Stimulated activated CD4-positive, alpha-beta T cell treated with anti-CD3 and anti-CD28 coated beads, Interleukin-1b, Interleukin-23, amount 100 ng/mL, for 24 hours (primary cell): ENCODE data around the gene TMEM50B.
"Not testable (repeated sequence)": the region's sequence is repeated elsewhere in the genome, so short reads cannot be mapped to it uniquely, and the experiment has no call there.

Source experiments
- DNase-seq, 4 experiments: peaks; one replicate each; pipeline ENCODE4 v3.0.0-alpha.2; 2020; ENCODE audit warnings: low read depth in 4 of 4, low spot score in 1 of 4

TMEM50B gene

DNA sequence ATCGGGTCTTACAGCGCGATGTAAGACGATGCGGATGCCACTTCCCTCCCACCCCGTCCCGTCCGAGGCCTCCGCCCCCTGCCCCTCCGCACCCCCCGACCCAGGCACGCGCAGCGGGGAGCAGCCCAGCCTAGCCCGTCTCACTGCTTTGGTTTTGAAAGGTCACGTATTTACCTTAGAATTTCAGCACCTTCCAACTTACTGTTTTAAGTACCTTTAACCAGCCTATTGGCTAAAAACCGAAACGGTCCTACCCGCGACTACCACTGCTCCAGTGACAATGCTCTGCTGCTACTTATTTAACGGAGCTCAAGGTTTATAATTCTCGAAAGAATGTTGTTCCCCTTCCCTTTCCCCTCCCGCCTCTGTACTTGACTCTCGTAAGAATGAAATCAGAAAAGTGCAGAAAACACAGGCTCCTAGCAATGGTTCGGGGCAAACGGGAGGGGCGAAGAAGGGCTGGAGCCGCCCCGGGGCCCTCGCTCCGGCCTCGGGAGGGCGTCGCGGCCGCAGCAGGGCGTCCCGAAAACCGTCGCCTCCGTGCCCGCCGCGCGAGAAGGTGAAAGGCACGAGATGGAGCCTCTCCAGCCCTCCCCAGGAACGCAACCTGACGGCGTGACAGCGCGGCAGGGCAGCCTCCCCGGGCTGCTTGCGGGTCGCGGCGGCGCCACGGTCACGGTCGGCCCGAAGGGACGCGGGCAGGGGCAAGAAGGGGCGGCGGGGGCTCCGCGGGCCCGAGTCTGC lies 667 bp downstream of the TMEM50B start:
- DNase-seq: peak in 3 of 4 experiments; percentile 4 to 20 (median 5)

DNA sequence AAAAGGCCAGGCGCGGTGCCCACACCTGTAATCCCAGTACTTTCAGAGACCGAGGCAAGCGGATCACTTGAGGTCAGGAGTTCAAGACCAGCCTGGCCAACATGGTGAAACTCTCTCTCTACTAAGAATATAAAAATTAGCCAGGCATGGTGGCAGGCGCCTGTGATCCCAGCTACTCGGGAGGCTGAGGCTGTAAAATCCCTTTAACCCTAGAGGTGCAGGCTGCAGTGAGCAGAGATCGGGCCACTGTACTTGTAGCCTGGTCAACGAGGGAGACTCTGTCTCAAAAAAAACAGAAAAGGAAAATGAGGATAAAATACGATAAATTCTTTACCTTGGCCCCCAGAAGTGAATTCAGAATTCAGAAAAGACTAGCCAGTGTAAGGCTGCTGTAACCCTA lies 1.6 kb downstream of the TMEM50B start:
- no peak for DNase-seq

DNA sequence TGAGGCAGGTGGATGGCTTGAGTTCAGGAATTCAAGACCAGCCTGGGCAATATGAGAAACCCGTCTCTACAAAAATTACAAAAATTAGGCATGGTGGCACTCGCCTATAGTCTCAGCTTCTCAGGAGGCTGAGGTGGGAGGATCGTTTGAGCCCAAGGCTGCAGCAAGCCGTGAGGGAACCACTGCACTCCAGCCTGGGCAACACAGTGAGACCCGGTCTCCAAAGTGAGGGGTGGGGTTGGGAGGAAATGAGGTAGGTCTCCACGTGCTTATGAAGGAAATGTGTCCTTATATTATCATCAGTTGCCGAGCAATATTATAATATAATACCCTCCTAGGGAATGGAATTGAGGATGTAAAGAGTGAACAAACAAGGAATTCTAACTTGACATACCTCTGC lies 2.7 kb downstream of the TMEM50B start:
- DNase-seq: no peak

DNA sequence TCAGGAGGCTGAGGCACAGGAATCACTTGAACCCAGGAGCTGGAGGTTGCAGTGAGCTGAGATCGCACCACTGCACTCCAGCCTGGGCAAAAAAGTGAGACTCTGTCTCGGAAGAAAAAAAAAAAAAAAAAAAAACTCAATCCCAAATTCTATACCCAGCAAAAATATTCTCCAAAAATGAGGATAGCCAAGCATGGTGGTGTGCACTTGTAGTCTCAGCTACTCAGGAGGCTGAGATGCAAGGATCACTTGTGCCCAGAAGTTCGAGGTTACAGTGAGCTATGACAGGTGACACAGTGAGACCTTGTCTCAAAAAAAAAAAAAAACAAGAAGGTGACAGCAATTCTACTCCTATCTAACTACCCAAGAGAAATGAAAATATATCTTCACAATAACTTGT lies 6.4 kb downstream of the TMEM50B start:
- no peak for DNase-seq

DNA sequence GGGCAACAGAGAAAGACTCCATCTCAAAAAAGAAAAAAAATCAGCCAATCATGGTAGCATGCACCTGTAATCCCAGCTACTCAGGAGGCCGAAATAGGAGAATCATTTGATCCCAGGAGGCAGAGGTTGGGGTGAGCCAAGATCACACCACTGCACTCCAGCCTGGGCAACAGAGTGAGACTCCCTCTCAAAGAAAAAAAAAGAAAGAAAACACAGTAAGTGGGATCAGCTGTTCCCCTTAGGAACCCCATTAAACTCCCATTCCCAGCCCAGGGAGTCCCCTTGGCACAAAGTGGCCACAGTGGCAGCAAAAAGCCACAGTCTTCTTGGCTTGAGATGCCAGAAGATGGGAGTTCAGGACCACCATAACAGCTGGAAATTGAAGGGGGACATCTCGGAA lies 9.1 kb downstream of the TMEM50B start:
- DNase-seq: no peak

DNA sequence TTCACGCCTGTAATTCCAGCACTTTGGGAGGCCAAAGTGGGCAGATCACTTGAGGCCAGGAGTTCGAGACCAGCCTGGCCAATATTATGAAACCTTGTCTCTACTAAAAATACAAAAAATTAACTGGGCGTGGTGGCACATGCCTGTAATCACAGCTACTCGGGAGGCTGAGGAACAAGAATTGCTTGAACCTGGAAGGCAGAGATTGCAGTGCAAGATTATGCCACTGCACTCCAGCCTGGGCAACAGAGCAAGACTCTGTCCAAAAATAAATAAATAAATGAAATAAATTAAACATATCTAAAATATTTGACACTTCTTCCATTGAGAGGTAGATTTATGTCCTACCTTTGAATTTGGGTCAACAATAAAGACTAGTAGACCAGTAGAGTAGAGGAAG lies 10.6 kb downstream of the TMEM50B start:
- not testable (repeated sequence) for DNase-seq

DNA sequence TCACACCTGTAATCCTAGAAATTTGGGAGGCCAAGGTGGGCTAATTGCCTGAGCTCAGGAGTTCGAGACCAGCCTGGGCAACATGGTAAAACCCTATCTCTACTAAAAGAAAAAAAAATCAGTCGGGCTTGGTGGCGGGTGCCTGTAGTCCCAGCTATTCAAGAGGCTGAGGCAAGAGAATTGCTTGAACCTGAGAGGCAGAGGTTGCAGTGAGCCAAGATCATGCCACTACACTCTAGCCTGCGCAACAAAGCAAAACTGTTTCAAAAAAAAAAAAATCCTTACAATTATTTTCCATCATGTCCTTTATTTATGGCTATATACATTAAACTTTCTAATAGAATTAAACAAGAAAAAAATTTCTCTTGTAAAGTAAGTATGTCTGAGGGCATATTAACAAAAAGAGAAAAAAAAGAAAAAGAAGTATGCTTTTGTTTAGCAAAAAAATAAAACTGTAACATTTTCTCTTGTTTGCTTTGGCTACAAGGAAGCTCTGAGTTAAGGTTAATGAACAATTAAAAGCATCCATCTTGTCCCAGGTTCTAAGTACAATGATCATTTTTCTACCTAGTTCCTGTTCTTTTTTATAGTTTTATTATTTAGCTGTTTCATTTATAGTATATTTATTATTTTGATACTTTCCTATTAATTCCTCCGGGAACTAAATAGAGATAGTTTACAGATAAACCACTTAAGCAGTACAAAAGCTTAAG lies 18.1 kb downstream of the TMEM50B start:
- DNase-seq: no peak

DNA sequence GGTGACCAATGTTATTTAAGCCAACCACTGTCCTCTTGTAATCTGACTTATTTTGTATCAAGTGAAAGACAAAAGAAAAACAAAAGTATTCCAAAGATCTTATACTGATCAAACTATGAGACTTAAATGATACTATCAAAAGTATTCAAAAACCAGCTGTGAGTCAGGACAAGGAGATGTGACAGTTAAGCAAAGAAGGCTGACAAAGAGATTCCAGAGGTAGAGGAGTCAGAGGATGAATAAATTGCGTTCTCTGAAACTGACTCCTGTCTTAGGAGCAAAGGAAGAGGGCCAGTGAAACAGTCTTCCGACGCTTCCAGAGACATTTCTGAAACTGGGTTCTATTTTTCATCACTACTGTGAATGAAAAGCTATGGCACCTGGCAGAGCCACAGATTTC lies 20.9 kb downstream of the TMEM50B start:
- no peak for DNase-seq

DNA sequence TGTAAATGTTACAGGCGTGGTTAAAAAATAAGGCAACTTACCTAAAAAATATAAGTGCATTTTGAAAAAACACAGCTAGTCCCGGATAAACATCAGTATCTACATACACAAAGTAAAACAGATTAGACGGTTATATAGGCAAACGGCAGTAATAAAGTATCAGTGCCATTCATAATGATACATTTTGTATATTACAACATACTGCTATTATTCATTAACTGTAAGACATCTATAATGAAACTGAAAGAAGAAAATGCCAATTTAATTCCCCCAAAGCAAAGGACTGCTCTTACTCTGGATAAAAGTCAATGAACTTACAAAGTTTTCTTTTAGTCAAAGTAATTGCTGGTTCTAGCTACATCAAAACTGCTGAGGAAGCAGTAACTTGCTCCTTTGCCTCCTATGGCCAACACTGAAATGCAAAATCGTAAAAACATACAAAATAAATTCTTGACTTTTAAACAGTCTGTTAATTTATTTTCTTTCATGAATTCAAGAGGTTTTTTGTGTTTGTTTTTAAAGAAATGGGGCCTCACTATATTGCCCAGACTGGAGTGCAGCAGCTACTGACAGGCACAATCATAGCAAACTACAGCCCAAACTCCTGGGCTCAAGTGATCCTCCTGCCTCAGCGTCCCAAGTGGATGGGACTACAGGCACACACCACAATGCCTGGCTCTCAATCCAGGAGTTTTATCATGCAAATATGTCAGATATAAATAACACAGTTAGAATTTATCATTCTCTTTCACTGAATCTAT lies 23.9 kb downstream of the TMEM50B start:
- DNase-seq: no peak

DNA sequence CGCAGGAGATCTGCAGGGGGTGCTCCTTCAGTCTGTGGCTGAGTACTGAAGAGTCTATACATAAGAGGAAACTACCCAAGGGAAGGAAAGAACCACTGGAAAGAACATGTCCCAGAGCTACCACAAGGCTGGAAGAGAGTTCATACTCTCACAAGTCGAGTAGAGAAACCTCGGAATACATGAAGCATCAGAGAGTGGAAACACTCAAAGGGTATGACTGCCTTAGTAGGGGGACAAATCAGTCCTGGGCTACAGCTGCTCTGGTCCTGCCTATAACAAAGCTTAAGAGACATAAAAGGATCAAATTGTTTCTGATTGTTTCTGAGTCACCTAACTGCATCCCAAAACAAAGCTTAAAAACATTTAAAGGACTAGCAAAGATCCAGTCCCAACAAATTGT lies 27.4 kb downstream of the TMEM50B start:
- DNase-seq: no peak

DNA sequence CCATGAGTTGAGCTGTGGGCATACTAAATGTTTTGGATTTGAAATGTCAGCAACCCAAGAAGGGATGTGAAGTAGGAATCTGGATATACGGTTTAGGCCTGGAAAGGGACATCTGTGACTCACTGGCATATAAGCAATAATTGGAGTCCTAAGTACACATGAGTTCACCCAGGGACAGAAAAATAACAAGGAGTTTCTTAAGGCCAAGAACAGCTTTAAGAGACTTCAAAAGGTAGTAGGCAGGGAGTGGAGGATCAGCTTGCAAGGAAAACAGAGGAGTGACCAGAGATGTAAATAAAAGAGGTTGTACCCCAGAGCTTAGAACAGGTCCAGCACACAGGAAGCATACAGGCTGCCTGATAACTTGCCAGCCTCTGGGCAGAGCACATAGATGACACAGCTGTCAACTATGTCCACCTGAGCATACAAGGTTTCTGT lies 28.1 kb downstream of the TMEM50B start:
- DNase-seq: no peak

DNA sequence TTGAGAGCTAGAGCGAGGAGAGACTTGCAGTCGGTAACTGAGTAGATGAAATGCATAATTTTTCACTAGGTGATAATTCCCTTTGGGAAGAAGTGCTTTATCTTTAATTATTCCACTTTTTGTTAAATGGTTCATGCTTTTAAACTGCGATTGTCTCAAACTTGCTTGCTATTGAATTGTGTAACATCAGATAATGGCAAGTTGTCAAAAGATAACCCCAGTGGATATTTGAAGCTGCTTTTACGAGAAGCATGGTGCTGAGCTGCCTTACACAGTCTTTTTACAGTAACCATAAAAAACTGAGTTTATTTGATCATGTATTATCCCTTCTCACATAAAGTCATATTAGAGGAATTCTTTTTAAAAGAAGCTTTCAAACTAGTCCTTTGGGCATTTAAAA lies 30.2 kb downstream of the TMEM50B start:
- no peak for DNase-seq

DNA sequence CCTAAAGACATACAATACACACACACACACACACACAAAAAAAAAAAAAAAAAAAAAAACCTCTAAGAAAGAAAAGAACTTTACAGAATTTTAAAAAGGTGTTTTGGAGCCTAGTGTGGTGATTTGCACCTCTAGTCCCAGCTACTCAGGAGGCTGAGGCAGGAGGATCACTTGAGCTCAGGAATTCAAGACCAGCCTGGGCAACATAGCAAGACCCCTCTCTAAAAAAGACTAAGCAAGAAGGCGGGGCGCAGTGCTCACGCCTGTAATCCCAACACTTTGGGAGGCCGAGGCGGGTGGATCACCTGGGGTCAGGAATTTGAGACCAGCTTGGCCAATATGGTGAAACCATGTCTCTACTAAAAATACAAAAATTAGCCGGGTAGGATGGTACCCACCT lies 33.2 kb downstream of the TMEM50B start:
- not testable (repeated sequence) for DNase-seq

DNA sequence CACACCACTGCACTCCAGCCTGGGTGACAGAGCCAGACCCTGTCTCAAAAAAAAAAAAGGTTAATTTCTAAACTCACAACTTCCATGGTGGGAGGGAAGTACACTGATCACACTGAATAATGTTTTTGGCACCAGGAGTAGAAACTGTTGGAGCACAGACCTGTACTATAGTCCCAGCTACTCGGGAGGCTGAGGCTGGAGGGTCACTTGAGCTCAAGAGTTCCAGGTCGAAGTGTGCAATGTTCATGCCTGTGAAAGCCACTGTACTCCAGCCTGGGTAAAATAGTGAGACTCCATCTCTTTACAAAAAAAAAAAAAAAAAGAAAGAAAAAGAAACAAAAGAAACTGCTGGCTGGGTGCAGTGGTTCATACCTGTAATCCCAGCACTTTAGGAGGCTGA lies 35.3 kb downstream of the TMEM50B start:
- no peak for DNase-seq

DNA sequence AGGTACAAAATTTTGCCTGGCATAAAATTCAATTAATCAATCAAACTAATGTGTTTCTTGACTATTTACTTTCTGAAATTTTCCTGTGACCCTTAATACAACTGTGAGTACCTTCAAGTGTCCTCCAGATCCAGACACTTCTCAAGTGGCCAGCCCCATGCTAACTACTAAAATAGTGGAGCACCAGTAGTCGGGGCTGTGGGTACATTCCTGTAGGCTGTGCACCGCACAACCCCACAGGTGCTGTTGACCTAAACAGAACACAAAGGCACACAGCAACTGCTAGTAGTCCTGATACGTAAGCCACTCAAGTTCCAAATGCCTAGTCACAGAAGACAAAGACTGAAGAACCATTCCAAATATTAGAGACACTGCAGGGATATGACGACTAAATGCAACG lies 36.6 kb downstream of the TMEM50B start:
- no peak for DNase-seq

DNA sequence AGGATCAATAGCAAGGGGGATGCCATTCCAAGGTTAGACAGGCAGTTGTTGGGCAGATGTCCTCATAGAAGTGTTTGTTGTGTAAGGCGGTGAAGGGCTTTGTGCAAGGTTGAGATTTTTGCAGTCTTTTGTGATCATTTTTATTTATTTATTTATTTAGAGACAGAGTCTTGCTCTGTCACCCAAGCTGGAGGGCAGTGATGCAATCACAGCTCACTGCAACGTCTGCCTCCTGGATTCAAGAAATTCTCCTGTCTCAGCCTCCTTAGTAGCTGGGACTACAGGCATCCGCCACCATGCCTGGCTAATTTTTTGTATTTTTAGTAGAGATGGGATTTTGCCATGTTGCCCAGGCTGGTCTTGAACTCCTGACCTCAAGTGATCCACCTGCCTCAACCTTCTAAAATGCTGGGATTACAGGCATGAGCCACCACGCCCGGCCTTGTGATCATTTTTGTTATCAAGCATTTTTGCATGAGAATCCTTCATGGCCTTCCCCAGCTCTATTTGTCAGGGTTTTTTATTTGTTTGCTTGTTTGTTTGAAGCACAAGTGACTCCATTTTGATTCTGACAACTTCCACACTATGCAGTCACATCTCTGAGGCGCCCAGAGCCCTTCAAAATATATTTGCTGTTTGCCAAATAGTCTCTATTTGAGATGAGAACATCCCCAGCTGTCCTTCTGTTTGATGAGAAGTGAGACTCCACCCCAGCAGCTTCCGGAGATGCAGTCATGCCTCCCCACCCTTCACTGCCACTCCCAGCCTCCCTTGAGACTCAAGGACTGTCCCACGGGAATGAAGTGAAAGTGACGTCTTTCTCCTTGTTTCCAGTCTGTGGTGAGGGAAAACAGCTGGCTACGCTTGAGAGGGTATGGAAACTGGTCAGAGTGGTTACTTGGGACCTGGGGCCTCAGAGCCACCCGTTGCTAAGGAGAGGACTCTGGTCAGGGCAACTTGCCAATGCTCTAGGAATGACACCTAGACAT lies 38.0 kb downstream of the TMEM50B start:
- DNase-seq: no peak

DNA sequence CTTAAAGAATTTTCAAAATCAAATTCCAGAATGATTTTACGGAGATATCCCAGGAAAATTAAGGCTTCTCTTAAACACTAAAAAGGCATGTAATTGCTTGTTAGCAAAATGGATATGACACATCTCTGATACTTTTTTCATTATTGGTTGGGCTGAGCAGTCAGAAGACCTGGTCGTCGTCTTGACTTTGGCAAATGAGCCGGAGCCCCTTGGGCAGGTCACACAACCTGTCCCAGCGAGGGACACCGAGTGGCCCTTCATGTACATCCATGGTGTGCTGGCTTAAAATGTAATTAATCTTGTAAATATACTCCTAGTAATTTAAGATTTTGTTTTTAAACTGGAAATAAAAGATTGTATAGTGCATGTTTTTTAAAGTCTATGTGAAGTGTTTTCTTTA lies 42.6 kb downstream of the TMEM50B start:
- no peak for DNase-seq

DNA sequence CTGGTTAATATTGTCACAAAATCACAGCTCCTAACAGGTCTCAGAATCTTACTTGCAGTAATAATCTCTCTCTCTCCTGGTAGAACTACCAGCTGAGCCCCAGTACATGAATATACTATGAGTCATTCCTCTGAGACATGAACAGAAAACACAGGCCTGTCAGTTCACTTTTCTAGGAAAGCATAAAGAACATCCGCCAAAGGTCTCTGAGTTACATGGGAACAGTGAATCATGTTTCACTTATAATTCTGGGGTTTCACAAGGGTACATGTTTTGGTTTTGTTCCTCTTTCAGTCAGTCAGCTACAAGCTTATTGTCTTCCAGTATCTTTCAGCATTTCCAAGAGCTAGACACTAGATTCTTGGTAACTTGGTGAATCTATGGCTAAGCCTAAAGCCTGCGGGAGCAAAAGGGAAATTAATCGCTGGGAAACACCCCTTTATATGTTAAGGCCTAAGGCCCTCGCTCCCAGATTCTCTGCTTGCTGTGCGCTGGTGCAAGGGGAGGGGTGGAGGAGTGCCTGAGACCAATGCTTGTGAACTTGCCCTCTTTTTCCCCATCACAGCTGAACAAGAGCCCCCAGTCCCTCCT lies 44.9 kb downstream of the TMEM50B start:
- peak in 1 of 4 experiments; percentile 8 for DNase-seq

DNA sequence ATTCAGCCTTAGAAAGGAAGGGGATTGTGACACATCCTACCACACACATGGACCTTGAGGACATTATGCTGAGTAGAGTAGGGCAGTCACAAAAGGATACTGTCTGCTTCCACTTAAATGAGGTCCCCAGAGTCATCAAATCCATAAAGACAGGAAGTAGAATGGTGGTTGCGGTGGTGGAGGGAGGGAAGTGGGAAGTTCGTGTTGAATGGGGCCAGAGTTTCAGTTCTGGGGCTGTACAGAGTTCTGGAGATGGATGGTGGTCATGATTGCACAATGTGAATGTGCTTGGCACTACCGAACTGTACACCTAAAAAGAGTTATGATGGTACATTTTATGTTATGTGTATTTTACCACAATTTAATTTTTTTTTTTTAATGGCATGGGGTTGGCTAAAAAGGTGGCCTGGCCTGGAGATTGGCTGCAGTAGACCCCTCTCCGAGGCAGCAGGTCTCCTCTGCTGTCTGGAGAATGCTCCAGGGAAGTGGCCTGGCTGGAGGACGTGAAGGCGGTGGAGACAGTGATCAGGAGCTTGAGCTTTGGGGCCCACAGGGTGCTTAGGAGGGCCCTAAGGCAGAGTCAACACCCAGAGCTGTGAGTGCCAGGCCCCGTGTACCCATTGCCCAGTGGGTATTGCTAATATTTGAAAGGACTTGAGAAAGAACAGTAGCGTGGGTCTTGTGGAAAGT lies 46.2 kb downstream of the TMEM50B start:
- no peak for DNase-seq

DNA sequence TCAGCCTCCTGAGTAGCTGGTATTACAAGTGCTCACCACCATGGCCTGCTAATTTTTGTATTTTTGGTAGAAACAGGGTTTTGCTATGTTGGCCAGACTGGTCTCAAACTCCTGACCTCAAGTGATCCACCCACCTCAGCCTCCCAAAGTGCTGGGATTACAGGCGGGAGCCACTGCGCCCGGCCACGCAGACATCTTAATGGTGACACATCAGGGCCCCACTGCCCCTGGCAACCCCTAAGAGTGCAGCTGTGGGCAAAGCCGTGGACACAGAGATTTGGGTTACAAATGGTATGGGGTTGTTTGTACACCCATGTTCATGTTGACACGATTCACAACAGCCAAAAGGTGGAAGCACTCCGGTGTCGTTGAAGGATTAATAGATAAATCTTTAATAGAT lies 46.8 kb downstream of the TMEM50B start:
- no peak for DNase-seq
